NCI-H2227 (cell line): ENCODE results near the gene ACCSL.

Source experiments
- DNase-seq: peaks from one replicate; lab custom pipeline; 2025; ENCODE audit not compliant: unreplicated experiment; lab: John Stamatoyannopoulos, UW

ACCSL gene

GRCh38 chr11:44049832-44050231 is 2.1 kb downstream of the ACCSL start:
- no peak for DNase-seq

GRCh38 chr11:44051171-44051570 is 3.4 kb downstream of the ACCSL start:
- DNase-seq, result no peak

- no peak for DNase-seq
Measured at GRCh38 chr11:44057340-44057739, 9.6 kb downstream of the ACCSL start.

GRCh38 chr11:44058275-44058674 is 10.5 kb downstream of the ACCSL start:
- no peak for DNase-seq

- no peak for DNase-seq
Measured at GRCh38 chr11:44065161-44065661, 17.4 kb downstream of the ACCSL start.

GRCh38 chr11:44065841-44066731 is 18.3 kb downstream of the ACCSL start, which contains the start of gene ACCS:
Gene ACCS (plus strand): TSS chr11:44066270. CDS start chr11:44067628, 1,358 bp downstream.
- DNase-seq, result peak; percentile 96

GRCh38 chr11:44066732-44067141 is 19.0 kb downstream of the ACCSL start:
- peak; percentile 53 for DNase-seq

GRCh38 chr11:44067266-44067665 is 19.5 kb downstream of the ACCSL start:
- DNase-seq, result no peak

GRCh38 chr11:44068180-44068579 is 20.4 kb downstream of the ACCSL start:
- no peak for DNase-seq

GRCh38 chr11:44071157-44071556 is 23.4 kb downstream of the ACCSL start:
- no peak for DNase-seq

GRCh38 chr11:44072757-44073658 is 25.2 kb downstream of the ACCSL start:
- DNase-seq, result no peak

- no peak for DNase-seq
Measured at GRCh38 chr11:44078794-44079193, 31.0 kb downstream of the ACCSL start.

GRCh38 chr11:44079376-44079775 is 31.6 kb downstream of the ACCSL start:
- DNase-seq, result no peak

GRCh38 chr11:44080951-44081350 is 33.2 kb downstream of the ACCSL start:
- no peak for DNase-seq

- DNase-seq, result no peak
Measured at GRCh38 chr11:44082645-44083044, 34.9 kb downstream of the ACCSL start.

- DNase-seq, result no peak
Measured at GRCh38 chr11:44083433-44083832, 35.7 kb downstream of the ACCSL start.

- DNase-seq, result no peak
Measured at GRCh38 chr11:44083906-44084305, 36.1 kb downstream of the ACCSL start.

GRCh38 chr11:44085330-44085729 is 37.5 kb downstream of the ACCSL start:
- DNase-seq, result no peak

- DNase-seq, result no peak
Measured at GRCh38 chr11:44088377-44088776, 40.6 kb downstream of the ACCSL start.

- no peak for DNase-seq
Measured at GRCh38 chr11:44088871-44089270, 41.1 kb downstream of the ACCSL start.

GRCh38 chr11:44090539-44090938 is 42.8 kb downstream of the ACCSL start:
- DNase-seq, result no peak
